Raji (cell line): ENCODE data around the gene CLASP2.

ENCODE experiments used
- POLR2A ChIP-seq: IDR thresholded peaks from 2 replicates; pipeline ENCODE4 v1.6.1; 2011; ENCODE audit warnings: low read depth, low read length, control low read depth; ENCODE audit not compliant: insufficient read depth

Gene CLASP2

DNA sequence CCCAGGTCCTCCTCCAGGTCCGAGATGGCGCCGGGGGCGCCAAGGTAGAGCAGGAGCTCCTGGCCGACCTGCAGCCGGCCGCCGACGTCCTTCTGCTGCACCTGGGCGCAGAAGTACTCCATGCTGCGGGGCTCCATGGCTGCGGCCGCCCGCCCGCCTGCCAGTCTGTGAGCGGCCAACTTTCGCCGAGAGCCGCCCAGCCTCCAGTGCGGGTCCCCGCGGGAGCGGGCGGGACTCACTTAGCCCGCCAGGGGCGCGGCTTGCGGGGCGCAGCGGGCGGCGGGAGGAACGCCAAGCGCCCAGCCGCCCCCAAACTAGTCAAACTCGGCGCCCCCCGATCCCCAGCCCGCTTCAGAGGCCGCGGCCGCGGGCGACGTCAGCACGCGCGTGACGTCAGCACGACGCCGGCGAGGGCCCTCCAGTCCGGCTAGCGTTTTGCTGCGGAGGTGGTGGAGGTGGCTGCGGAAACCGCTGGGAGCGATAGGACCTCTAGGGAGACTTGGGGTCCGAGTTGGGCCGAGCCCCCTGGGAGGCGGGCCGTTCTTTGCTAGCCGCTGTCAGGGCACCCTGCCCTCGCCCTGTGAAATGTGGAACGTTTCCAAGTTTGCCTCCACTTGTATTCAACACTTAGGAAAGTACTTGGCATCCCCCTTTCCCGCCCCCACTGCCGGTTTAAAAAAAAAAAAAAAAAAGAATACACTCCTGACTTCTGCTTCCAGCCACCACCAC, at the start of gene CLASP2:
CLASP2 (minus strand) TSS at position 389 of the 729 bp plus-strand sequence; CDS start at position 137, 252 bp downstream.
- peak; percentile 88 for TF ChIP-seq POLR2A

DNA sequence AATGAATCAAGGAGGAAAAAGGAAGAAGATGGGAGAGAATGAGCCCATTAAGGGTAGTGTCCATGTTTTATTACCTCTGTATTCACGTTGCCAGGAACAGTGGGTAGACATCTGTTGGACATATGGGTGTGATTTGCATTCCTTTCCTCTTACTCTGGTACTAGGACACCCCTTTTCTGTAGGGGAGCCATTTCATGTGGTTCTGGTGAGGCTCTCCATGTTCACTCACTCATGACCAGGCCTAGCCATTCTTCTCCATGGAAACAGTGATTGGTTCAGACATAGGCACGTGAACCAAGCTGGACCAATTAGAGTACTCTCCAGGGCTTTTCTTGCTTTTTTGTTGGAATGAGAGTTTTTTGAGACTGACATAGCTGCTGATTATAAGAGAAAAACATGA, 40.8 kb upstream of the CLASP2 start:
- no peak for TF ChIP-seq POLR2A

DNA sequence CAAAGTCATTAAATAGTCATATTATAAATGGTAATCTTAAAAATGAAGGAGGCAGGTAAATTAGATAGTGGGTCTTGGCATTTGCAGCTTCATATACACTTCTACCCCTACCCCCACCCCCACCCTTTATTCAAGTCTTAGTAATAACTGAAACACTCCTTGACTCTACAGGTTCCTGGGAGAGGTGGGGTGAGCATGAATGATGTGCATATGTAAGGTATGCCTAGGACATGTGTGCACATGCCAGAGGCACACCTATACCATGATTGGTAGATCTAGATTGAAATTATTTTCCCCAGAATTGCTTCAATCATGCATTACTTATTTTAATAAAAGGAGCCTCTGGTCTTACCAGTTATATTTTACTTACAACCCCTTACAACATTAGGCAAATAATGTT, 40.2 kb upstream of the CLASP2 start:
- TF ChIP-seq POLR2A = no peak

DNA sequence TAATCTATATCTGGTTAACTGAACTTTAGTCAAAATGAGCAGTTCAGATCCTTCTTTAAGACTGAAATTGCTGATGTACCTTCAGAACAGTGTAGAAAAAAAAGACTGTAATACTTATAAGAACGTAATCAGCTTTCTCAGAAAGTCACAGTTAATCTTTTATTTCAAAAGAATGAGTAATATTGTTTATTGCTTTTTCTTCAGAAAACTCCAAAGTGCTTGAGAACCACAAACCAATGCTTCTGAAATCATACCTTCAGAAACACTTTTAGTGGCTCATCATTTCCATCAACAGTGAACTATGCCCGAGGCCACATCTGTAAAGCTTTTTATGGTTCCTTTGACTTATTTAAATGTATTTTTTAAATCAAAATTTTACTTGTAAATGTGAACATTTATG, 33.3 kb upstream of the CLASP2 start:
- no peak for TF ChIP-seq POLR2A

DNA sequence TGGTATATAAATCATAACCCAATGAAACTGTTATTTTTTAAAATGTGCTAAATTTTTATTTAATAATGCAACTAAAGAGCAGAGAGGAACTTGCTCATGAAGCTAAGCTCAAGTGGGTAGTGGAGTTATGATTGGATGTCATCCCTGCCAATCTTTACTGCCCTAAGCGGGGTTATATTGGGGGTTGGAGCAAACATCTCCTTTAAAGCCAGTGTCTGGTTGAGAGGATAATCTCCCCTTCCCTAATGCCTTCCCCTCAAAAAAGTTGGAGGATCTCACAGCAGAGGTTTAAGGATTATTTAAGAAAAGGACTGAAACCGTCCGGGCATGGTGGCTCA, 32.1 kb upstream of the CLASP2 start:
- TF ChIP-seq POLR2A = no peak

GRCh38 chr3:33749546-33750210, 31.6 kb upstream of the CLASP2 start:
- no peak for TF ChIP-seq POLR2A

DNA sequence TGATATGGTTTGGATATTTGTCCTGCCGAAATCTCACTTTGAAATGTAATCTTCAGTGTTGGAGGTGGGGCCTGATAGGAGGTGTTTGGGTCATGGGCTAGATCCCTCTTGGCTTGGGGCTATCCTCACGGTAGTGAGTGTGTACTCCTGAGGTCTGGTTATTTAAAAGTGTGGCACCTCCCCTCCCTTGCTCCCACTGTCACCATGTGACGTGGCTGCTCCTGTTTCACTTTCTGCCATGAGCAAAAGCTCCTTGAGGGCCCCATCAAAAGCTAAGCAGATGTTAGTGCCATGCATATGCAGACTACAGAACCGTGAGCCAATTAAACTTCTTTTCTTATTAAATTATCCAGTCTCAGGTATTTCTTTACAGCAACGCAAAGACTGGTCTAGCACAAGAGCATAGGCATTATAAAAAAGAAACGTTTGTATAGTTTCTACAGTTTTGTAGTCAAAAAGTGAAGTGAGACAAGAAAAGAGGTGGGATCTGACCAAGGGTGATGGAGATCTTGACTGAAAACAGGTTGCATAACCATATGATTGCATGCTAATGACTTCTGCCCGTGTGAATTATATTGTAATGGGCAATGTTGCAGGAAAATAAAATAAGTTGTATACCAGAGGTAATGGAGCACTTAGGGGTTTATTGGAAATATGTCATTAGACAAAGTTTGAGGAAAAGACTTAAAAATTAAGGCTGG, 28.5 kb upstream of the CLASP2 start:
- TF ChIP-seq POLR2A = no peak

GRCh38 chr3:33737146-33737545, 19.1 kb upstream of the CLASP2 start:
- no peak for TF ChIP-seq POLR2A

- no peak for TF ChIP-seq POLR2A
Measured at GRCh38 chr3:33732394-33732793, 14.3 kb upstream of the CLASP2 start.

DNA sequence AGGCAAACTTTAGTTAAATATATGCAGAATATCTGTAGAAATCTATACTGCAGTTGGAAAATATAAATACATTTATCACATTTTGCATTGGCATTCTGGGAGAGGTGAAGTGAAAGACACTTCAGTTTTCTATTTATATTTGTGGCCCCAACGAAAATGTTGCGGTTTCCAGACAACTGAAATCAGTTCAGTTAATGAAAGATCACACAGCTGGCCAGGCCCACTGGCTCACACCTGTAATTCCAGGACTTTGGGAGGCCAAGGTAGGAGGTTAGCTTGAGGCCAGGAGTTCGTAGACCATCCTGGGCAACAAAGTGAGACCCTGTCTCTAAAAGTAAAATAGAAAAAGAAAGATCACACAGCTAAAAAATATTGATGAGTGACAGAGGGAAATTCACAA, 11.9 kb upstream of the CLASP2 start:
- TF ChIP-seq POLR2A = no peak

- no peak for TF ChIP-seq POLR2A
Measured at GRCh38 chr3:33724256-33724655, 6.2 kb upstream of the CLASP2 start.

DNA sequence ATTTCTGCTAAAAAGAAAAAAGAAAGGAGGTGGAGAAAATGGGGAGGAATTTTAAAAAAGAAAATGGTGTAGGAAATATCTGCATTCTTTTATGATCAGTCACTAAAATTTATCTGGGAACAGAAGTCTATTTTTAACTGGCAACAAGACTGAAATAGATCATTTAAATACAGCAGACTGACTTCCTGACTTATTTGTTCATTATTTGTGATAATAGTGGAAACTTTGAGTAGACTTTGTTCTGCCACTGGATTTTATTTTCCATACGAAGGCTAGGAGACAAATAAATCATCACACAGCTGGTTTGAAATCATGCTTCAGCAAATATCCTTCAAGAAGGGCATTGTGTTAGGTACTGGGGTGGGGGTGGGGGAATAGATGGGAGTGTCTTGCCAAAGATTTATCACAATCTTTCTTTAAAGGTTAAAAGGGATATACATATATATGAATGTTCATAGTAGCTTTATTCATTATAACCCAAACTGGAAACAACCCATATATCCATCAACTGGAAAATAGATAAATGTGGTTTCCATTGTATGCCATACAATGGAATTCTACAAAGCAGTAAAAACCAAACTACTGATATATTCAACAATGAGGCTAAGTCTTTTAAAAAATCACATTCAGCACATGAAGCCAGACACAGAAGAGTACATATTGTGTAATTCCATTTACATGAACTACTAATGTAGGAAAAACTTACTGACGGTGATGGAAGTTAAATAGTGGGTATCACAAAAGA, 4.7 kb upstream of the CLASP2 start:
- no peak for TF ChIP-seq POLR2A

DNA sequence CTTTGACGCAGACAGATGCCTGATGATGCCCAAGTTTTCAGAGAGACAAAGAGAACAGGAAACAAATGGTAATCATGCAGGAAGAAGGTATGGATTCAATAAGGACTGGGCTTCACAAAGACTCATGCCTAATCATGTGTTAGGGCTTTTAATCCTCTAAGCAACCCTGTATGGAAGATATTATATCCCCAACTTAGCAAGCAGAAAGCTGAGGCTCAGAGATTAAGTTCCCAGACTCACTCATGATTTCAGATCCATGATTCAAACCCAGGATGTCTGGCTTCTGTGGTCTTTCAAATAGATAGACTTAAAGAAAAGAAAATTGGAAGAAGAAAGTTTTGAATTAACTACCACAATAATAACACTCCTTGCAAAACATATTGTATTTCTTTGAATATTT, 4.1 kb upstream of the CLASP2 start:
- TF ChIP-seq POLR2A = no peak

GRCh38 chr3:33718595-33718907, 497 bp upstream of the CLASP2 start:
- TF ChIP-seq POLR2A = no peak

GRCh38 chr3:33717616-33717865, 513 bp downstream of the CLASP2 start:
- TF ChIP-seq POLR2A = no peak

DNA sequence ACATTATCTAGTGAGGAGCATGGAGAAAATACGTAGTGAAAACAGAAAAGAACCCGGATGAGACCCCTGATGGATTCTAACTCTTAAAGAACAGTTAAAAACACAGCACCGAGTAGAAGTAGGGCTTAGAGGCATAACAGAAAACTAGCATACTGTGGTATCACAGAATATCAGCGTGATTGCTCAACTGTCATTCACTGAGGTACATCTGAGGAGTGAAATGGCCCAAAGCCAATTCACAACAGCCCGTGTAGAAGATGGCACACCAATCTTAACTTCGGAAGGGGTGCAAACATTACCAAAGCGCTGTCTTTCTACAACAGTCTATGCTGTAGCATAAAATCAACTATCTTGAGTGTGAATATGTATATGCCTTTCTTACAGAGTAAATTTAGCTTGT, 1.8 kb downstream of the CLASP2 start:
- TF ChIP-seq POLR2A = no peak
